ENCODE results near the gene TIMP2.

TIMP2 gene

DNA sequence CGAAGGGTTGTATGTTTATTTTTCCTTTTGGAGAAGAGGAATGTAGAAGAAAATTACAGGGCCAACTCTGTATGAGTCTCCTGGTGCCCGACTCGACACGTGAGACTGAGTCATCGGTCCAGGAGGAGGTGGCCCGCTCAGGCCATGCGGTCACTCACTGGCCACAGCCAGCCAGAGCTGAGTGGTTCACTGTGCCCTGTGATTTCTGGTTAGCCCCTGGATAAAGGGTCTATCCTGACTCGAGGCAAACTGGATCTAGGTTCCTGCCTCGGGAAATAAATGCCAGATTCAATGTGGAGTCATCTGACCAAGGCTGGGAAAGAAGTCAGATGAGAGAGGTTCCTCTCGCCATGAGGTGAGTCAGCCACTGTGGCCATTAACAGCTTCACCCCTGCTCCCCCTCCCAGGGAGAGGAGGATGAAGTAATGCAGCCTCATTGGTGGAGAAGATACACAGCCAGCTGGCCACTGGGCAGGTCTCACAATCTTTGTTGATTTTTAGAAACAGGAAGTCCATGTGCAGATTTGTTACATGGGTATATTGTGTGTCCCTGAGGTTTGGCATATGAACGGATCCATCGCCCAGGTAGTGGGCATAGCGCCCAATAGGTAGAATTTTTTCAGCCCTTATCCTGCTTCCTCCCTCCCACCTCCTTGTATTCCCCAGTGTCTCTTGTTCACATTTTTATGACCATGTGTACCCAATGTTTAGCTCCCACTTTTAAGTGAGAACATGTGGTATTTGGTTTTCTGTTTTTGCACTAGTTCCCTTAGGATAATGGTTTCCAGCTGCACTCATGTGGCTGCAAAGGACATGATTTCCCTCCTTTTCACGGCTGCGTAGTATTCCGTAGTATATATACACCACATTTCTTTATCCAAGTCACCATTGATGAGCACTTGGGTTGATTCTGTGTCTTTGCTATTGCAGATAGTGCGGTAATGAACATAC, 62.8 kb downstream of the TIMP2 start:
- peak; percentile 96 for DNase-seq

DNA sequence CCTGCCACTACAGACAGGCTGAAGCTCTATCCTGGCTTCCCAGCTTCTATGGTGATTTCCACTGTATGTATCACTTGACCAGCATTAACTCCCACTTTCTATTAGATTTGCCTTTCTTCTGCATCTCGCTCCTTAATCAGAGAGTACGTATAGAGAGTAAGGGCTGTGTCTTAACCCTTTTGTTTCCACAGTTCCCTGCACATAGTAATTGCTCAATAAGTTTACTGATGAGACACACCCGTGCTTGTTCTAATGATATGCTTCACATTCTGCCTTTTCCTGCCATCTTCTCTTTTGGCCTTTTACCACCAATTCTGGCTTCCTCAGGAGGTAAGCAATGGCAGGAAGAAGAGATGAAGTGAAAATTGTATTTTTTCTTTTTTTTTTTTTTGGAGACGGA, 64.0 kb downstream of the TIMP2 start:
- DNase-seq: no peak

DNA sequence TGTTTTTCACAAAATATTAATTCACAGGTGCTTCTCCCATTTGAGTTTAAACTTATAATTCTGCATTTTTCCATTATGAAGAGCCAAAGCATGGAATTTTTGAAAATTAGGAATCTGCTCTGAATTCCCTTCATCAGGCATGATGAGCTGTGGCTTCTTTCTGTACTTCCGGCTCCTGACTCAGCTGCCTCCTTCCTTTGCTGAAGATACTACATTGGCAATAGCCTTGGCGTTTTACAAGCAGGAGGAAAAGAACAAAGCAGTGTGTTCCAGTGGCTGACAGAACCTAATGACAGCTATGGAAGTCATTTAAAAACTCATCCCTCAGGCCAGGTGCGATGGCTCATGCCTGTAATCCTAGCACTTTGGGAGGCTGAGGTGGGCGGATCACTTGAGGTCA, 66.1 kb downstream of the TIMP2 start:
- DNase-seq: no peak

DNA sequence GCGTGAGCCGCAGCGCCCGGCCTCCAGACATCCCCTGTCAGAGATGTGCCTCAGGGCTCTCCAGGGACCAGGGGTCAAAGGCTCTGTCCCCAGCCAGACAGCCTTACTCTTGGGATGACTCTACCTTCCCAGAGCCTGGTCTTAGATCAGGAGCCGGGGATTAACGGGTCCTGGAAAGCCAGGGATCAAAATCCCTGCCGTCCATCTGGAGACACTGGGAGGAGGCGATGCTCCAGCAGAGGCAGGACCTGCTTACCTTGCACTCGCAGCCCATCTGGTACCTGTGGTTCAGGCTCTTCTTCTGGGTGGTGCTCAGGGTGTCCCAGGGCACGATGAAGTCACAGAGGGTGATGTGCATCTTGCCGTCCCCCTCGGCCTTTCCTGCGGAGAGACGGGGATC, 67.9 kb downstream of the TIMP2 start:
- DNase-seq: no peak

DNA sequence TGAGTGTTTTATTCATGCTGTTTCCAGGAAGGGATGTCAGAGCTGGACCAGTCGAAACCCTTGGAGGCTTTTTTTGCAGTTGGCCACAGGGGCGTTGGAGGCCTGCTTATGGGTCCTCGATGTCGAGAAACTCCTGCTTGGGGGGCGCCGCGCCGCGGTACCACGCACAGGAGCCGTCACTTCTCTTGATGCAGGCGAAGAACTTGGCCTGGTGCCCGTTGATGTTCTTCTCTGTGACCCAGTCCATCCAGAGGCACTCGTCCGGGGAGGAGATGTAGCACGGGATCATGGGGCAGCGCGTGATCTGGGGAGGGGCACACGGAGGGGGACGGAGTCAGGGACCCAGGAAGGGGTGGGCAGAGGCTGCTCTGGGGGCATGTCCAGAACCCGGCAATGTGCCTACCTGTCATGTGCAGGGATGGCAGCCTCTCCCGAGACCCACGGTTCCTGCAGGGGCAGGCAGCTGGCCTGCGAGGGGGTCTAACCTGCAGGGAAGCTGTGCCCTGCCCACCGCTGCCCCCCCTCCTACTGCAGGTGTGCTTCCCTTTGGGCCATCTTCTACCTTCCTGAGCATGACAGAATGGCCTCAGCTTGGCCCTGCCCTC, 69.5 kb downstream of the TIMP2 start:
- DNase-seq: no peak

DNA sequence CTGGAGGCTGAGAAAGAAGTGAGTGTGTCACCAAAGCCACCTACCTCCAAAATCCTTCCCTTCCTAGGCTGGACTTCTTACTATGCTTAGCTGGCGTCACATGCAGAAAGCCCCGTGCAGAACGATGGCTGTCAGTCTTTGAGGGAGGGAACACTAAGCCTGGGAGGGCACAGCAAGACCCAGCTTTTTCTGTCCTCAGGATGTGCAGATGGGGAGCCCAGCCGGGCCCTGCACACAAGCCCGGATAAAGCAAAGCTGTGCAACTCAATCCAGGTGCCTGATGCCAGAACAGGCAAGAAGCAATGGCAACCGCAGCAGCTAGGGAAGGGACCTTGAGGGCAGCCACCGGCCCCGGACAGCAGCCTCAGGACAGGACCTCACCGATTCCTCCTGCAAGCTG, 70.7 kb downstream of the TIMP2 start:
- DNase-seq: no peak

DNA sequence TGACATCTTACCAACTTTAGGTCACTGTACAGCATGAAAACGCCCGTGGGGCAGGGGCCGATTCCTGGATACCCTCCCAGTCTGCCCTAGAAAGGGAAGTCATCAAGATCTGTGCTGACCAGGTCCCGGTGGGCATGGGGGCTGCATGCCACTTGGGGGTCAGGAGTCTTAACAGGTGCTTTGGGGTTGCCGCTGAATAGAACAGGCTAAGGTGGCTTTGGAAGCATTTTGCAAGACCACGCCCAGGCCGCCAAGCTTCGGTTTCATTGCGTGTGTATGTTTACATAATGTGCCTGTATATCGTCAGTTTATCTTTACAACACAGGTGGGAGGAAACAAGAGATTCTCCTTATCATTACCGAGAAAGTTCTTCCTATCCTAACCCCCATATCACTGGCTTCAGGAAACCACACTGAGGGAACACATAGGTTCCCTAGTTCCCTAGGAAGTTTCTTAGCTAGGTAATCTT, 71.2 kb downstream of the TIMP2 start:
- DNase-seq: no peak

DNA sequence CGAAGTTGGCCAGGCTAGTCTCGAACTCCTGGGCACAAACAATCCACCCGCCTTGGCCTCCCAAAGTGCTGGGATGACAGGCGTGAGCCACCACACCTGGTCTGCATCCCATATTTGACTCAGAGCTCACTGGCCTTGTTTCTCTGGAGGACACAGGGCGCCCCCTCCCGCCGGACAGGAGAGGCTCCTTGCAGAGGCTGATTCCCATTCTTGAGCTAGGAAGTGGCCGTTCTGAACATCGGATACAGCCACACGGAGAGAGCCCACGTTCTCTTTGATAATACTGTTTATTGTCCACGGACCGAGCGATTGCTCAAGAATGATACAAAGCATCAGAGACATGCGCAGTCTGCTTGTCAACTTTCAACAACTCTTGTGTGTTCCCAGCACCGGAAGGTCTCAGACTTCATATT, 72.5 kb downstream of the TIMP2 start:
- no peak for DNase-seq

DNA sequence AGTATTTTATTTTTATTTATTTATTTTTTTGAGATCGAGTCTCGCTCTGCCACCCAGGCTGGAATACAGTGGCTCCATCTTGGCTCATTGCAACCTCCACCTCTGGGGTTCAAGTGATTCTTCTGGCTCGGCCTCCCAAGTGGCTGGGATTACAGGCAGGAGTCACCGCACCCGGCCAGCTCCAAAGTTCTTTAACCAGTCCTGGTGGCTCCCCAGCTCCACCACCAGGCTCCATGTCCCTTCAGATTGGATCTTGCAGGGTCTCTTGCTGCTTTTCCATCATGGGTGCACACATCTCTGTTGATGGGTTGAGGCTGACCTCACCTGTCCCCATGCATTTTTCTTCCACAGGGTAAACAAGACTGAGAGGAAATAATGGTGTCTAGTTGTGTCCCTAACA, 76.2 kb downstream of the TIMP2 start:
- DNase-seq: no peak

DNA sequence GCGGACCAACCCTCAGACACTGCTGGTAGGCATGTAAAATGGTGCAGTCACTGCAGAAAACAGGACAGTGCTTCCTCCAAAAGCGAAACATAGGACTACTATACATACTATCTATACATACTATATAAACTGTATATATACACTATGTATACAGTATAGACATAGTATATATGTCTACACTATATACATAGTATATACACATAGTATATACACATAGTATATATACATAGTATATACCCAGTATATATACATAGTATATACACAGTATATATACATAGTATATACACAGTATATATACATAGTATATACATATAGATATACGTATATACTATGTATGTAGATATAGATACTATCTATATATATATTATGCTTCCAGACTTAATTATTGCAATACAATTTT, 78.1 kb downstream of the TIMP2 start:
- DNase-seq: no peak

DNA sequence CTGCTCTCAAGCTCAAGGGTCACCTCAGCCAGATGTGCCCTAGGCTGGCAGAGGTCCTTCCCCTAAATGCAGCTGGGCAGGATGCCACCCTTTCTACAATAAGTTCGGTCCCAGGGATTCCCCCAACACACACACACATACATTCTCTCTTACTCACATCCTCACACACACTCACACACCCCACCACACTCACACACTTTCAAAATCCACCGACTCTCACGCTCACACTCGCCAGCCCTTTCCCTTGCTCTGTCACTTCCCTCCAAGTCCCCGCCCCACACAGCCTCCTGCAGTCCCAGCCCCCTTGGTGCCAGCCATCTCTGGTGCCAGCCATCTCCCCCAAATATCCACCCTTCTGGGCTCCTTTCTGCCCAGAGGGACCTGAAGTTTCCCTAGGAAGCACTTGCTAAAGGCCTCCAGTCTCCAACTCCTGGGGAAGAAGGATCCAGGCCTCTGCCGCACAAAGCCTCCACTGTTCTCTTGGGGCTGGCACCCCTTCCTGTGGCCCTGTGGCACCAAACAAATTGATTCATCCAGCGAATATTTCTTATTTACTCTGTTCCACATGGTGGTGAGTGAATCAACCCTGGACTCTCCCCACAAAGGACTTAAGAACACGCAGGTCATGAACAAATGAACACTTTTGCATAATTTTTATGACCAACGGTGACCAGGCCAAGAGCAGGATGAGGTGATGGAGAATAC, 80.7 kb downstream of the TIMP2 start:
- DNase-seq: peak; percentile 23

DNA sequence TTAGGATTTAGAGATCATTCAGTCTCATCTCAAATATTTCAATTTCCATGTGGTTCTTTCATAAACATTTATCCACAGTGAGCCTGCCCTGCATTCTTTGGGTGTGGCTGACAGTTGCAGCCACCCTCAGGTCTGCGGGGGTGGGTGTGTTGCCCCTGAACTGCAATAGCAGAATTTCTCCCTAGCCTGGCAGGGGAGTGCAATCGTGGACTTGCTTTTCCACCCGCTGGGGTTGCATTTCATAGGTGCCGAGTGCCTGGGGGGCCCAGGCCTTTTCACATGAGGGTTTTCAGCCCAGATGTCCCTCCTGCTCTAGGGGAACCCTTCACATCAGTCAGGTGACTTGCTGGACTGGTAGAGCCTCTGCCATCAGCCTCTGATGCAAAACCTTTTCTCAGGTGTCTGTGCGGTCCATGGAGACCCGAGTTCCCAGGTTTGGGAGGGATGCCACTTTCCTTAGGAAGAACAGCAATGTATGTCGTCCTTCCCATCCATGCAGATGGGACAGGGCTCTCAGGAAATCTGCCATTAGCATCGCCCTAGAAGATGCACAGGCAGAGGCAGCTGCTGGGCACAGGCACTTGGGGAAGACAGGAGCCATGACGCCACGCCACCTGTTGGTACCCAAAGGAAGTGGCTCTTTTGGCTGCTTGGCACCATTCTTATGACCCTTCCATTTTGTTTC, 82.2 kb downstream of the TIMP2 start:
- DNase-seq: peak; percentile 38

DNA sequence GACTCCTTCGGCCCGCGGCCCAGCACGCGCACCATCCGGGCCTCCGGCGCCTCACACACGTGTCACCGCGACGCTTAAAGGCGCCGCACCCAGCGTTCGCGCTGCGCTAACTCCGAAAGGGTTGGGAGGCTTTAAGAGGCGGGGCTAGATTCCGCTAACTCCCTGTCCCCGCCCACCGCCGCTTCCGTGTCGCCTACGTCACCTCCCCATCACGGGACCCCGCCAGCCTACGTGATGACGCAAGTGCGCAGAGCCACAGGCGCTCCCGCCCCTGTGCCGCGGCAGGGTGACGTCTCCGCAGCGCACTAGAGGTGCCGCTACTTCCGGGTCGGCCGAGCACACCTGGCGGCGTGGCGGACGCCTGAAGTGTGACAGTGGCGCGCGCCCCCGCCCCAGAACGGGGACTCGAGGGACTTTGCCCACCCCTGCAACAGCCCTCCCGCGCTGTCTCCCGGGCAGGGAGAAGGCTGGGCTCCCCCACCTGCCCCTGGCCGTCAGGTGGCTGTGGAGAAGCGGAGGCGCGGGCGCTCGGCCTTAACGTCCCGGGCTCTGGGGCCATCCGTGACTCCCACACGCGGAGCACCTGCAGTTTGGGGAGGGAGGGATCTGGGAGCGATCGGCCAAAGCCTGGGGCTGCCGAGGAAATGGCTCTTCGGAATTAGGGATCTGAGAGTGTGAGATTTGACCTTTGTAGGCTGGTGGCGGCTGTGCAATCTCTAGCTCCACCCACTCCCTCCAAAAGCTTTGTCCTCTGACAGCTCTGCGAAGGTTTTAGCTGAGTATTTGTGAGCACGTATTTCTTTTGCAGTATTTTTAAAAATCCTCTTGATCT, 84.2 kb downstream of the TIMP2 start, which contains the start of gene USP36:
USP36 (minus strand) TSS at position 35 of the 832 bp plus-strand sequence. CDS start 4,451 bp downstream, outside the sequence.
- DNase-seq: peak; percentile 99

DNA sequence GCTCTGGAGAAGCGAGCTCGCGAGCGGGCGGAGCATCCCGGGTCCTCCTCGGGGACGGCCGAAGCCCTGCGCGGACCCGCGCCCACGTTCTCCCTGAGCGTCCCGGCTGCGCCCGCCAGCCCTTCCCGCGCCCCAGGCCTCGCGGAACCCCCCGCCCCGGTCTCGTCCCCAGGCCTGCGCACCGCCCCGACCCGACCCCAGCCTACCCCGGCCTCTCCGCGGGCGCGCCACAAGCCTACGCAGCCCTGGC, 84.7 kb downstream of the TIMP2 start:
- no peak for DNase-seq

DNA sequence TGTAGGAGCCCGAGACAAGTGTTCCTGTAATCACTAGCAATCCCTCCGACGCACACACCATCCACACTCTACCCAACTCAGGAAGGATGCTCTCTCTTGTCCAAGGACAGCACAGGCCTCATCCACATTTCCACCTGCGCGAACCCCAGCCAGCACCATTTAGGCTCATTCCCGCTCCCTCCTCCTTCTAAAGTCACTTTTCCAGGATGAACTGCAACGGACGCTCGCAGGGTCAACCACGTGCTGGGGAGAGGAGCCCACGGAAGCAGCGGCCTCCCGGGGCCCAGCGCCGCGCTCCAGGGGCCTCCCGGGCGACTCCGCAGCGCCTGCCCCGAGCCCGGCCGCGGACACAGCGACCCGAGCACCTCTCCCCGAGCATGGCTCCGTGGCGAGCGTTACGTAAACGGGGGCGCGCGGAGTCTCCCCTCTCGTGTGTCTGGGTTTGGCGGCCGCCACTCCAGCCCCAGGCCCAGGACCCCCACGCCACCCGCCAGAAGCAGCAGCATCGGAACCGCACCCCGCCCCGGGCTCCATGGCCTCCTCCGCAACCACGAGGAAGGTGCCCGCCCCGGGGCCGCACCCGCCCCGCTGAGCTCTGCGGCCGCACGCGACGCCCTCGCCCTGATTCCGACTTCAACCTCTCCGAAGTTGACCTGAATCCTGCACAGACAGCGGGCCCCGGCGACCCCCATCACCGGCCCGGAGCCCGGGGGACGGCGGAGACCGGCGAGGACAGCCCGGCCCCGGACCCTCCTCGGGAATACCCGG, 85.2 kb downstream of the TIMP2 start:
- peak; percentile 31 for DNase-seq

DNA sequence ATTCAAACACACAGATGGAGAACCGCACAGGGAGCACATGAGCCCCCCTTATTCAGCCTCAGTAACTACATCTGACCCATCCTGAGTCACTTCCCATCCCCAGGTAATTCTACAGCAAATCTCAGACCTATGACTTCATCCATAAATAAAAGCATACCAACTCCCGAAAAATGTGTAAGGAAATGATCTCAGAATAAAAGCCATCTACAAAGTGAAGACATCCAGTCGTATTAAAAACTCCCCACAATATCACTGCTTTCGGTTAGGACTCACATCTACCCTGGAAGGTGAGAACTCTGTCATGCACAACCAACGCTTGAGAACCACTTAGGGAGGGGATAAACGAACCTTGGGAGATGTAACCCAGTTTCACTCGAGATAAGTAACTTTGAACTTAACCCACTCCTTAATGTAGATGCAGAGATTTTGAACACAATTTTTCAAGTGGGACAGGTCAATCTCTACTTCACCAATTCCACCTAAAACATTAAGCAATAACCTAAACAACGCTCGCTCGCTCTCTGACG, 85.9 kb downstream of the TIMP2 start:
- DNase-seq: peak; percentile 52

DNA sequence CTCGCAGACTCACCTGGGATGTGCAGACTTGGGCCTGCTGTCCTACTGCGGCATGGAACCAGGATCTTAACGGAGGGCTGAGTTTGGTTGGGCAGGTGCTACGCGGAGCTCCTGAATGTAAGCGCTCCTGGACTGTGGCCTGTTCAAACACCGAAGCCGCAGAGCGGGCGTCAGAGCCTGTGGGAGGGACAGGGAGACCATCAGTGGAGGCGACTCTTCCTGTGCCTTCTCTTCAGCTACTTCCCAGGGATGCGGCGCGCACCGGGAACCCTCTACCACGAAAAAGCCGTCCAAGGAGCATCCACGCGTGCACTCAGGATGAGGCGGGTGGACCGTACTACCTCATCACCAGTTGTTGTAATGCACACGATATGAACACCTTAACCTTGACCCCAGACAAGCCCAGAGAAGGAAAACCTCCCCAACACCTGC, 86.6 kb downstream of the TIMP2 start:
- no peak for DNase-seq

DNA sequence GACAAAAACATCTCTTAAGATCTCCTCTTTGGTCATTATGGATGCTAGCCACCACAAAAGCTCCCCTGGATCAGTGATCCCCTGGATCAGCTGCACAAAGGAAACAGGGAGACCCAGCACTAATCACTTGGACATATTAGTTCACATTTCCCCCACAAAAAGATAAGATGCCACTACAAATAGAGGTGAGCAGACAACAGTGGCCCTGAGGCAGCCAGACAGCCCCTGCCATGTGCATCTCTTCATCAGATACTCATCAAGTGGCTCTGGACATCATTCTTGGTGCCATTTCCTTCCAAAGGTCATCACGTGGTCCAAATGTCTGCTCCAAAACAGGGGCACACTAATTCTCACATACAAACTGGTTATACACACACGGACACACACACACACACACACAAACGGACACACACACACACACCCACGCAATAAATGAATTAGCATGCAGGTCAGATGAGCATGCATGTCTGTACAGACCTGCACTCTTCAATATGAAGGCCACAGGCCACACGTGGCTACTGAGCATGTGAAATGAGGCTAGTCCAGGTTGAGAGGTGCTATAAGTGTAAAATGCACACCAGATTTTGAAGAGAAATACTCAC, 88.7 kb downstream of the TIMP2 start:
- DNase-seq: no peak

DNA sequence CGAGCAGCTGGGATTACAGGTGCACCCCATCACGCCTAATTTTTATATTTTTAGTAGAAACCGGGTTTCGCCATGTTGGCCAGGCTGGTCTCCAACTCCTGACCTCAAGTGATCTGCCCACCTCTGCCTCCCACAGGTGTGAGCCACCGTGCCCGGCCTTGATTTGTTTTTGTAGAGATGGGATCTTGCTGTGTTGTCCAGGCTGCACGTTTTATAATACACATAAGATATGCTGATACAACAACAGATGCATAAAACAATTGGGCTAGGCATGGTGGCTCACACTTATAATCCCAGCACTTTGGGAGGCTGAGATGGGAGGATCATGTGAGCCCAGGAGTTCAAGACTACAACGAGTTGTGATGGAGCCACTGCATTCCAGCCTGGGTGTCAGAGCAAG, 90.6 kb downstream of the TIMP2 start:
- DNase-seq: no peak

DNA sequence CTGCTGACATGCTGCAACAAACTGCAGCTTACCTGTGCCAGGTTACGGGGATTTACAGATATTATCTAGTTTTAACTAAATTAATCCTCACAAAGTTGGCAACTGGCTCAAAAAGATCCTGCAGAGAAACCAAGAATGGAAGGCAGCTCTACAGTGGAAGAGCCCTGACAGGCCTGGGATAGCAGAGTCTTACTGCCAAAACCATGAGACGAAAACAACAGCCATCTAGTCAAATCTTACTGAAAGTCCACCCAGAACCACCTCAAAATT, 92.7 kb downstream of the TIMP2 start:
- no peak for DNase-seq

Measured in fibroblast of skin of right biceps (primary cell).